HepG2 (cell line): ENCODE measurements around the gene CAPN7. TPM values are rescaled to one million over a fixed set of nuclear protein-coding genes. Genes with fewer than 3 reads are reported as not detected.

Source experiments
- BATF2 ChIP-seq: sonication (generic); formaldehyde crosslinking; IDR thresholded peaks from 2 replicates; pipeline ENCODE4 v1.8.0; 2022; ENCODE audit warnings: mild to moderate bottlenecking, missing genetic modification reagents, moderate library complexity
- CERS6 ChIP-seq: sonication (generic); formaldehyde crosslinking; IDR thresholded peaks from 2 replicates; pipeline ENCODE4 v1.5.0; 2020; ENCODE audit warnings: missing genetic modification reagents
- DBP ChIP-seq: sonication (generic); formaldehyde crosslinking; IDR thresholded peaks from 2 replicates; pipeline ENCODE4 v1.4.0; 2020; ENCODE audit warnings: missing genetic modification reagents; ENCODE audit errors: not compliant biosample characterization
- FOXP4 ChIP-seq: sonication (generic); formaldehyde crosslinking; IDR thresholded peaks from 2 replicates; pipeline ENCODE4 v1.4.0; 2020; ENCODE audit warnings: missing genetic modification reagents
- KAT8 ChIP-seq: IDR thresholded peaks from 2 replicates; pipeline ENCODE4 v1.6.1; 2016; ENCODE audit warnings: missing genetic modification reagents, missing compliant biosample characterization
- PAX8 ChIP-seq: sonication (generic); formaldehyde crosslinking; IDR thresholded peaks from 2 replicates; pipeline ENCODE4 v1.8.0; 2022; ENCODE audit warnings: mild to moderate bottlenecking, missing genetic modification reagents, borderline replicate concordance
- SATB2 ChIP-seq: sonication (generic); formaldehyde crosslinking; IDR thresholded peaks from 2 replicates; pipeline ENCODE4 v1.5.0; 2020; ENCODE audit warnings: missing genetic modification reagents
- SETDB1 ChIP-seq: sonication (generic); formaldehyde crosslinking; IDR thresholded peaks from 2 replicates; pipeline ENCODE4 v1.5.1; 2020; ENCODE audit warnings: missing genetic modification reagents, mild to moderate bottlenecking, borderline replicate concordance
- SP5 ChIP-seq: IDR thresholded peaks from 2 replicates; pipeline ENCODE4 v1.6.1; 2016; ENCODE audit warnings: low read depth, borderline replicate concordance
- TFDP1 ChIP-seq: IDR thresholded peaks from 2 replicates; pipeline ENCODE4 v1.6.1; 2016; ENCODE audit warnings: missing compliant biosample characterization, missing genetic modification reagents, borderline replicate concordance
- ZBTB20 ChIP-seq: sonication (generic); formaldehyde crosslinking; IDR thresholded peaks from 2 replicates; pipeline ENCODE4 v1.8.1; 2023; ENCODE audit warnings: missing genetic modification reagents, low read depth, mild to moderate bottlenecking, borderline replicate concordance
- ZFP36 ChIP-seq: fragments of 150-350 bp; IDR thresholded peaks from 2 replicates; pipeline ENCODE4 v1.6.1; 2018; ENCODE audit warnings: borderline replicate concordance, low read length, low read depth; ENCODE audit not compliant: partially characterized antibody
- ZFP36L1 ChIP-seq: sonication (generic); formaldehyde crosslinking; IDR thresholded peaks from 2 replicates; pipeline ENCODE4 v1.8.0; 2022; ENCODE audit warnings: mild to moderate bottlenecking, missing genetic modification reagents, moderate library complexity
- ZFP41 ChIP-seq: sonication (generic); formaldehyde crosslinking; IDR thresholded peaks from 2 replicates; pipeline ENCODE4 v1.4.0; 2020; ENCODE audit warnings: mild to moderate bottlenecking, missing genetic modification reagents, borderline replicate concordance
- ZNF24 ChIP-seq: fragments of 450-650 bp; IDR thresholded peaks from 2 replicates; pipeline ENCODE4 v1.6.1; 2017; ENCODE audit warnings: antibody characterized with exemption, mild to moderate bottlenecking
- ZNF407 ChIP-seq: sonication (generic); formaldehyde crosslinking; IDR thresholded peaks from one replicate; pipeline ENCODE4 v1.5.1; 2020; ENCODE audit warnings: mild to moderate bottlenecking, missing genetic modification reagents; ENCODE audit errors: not compliant biosample characterization
- polyA plus RNA-seq, 8 experiments: library from polyadenylated mRNA; depleted of rRNA in 3 of 8; stranded (reverse) in 7 of 8; unstranded in 1 of 8; fragments of >200 nt; fragmentation: Illumina TruSeq in 4 of 8; extraction: Trizol in 4 of 8; gene quantifications; 2 replicates each; pipeline versions ENCODE4 v1.2.1 to v1.2.3, GENCODE V29; 2011 to 2016; ENCODE audit warnings: low read depth in 4 of 8, missing spikeins in 1 of 8, mixed read lengths in 1 of 8; ENCODE audit not compliant: insufficient read depth in 1 of 8
- total RNA-seq, 5 experiments: library from RNA; depleted of rRNA; stranded (reverse); fragments of >200 nt; fragmentation: Illumina TruSeq; extraction: Trizol; gene quantifications; 2 replicates each; pipeline ENCODE4 v1.2.3, GENCODE V29; 2016; ENCODE audit warnings: low read depth in 1 of 5

Gene CAPN7
- total and polyA plus RNA-seq, 2 of the 13 experiments (the other 11 are each of a cell fraction or from before 2014, with no cell fraction given): 16.7 to 36.8 TPM

- TF ChIP-seq ZNF407 (CRISPR knock-in tag): no peak
- no peak for TF ChIP-seq PAX8 (CRISPR knock-in tag)
- TF ChIP-seq CERS6: no peak
- TF ChIP-seq FOXP4: peak; percentile 92
- no peak for TF ChIP-seq ZNF24
- TF ChIP-seq TFDP1 (CRISPR knock-in tag): no peak
- peak; percentile 67 for TF ChIP-seq SP5
- peak; percentile 82; the same call in 1 of the 2 replicates for TF ChIP-seq ZFP36L1
- TF ChIP-seq ZBTB20 (CRISPR knock-in tag): peak; percentile 89; the same call in 1 of the 2 replicates
- no peak for TF ChIP-seq DBP (CRISPR knock-in tag)
- no peak for TF ChIP-seq BATF2 (CRISPR knock-in tag)
- TF ChIP-seq SETDB1 (CRISPR knock-in tag): no peak
- no peak for TF ChIP-seq ZFP41 (CRISPR knock-in tag)
- TF ChIP-seq KAT8: peak; percentile 87
- no peak for TF ChIP-seq ZFP36
- no peak for TF ChIP-seq SATB2 (CRISPR knock-in tag)
Observed at GRCh38 chr3:15171096-15171495, 35.0 kb upstream of the CAPN7 start (continued).
